MCF 10A (cell line): ENCODE measurements around the gene UFM1. TPM values are rescaled to one million over a fixed set of nuclear protein-coding genes. Genes with fewer than 3 reads are reported as not detected.

Source experiments
- BruUV-seq: library from RNA; stranded (reverse); fragments of 400-500 nt; replicated peaks from 2 replicates; lab custom pipeline; 2021; lab: Mats Ljungman, UMichigan
- CTCF ChIA-PET: fragments of 300-600 bp; sonication (Branson Sonifier 250); formaldehyde crosslinking; extraction: SDS; loops from one replicate; lab custom pipeline; 2021; ENCODE audit warnings: antibody characterized with exemption, inconsistent platforms; lab: Yijun Ruan, JAX
- POLR2A ChIA-PET: fragments of 300-600, 350-650 bp; sonication (Branson Sonifier 250); formaldehyde crosslinking; extraction: SDS; loops from one replicate; lab custom pipeline; 2020; ENCODE audit warnings: antibody characterized with exemption, inconsistent platforms; lab: Yijun Ruan, JAX
- DNase-seq: peaks from one replicate; pipeline ENCODE4 v3.0.0-alpha.2; 2018; ENCODE audit not compliant: unreplicated experiment
- H3K27ac Mint-ChIP-seq: one replicate; pipeline ENCODE4 v1.8.0; 2022; ENCODE audit warnings: mild to moderate bottlenecking, low read depth, mixed read lengths; ENCODE audit not compliant: unreplicated experiment
- H3K27me3 Mint-ChIP-seq: one replicate; pipeline ENCODE4 v1.8.0; 2022; ENCODE audit warnings: mixed read lengths; ENCODE audit not compliant: insufficient read depth, unreplicated experiment
- H3K36me3 Mint-ChIP-seq: one replicate; pipeline ENCODE4 v1.8.0; 2022; ENCODE audit warnings: mild to moderate bottlenecking, moderate library complexity, mixed read lengths; ENCODE audit not compliant: insufficient read depth, unreplicated experiment
- H3K4me1 Mint-ChIP-seq: one replicate; pipeline ENCODE4 v1.8.0; 2022; ENCODE audit warnings: mixed read lengths; ENCODE audit not compliant: insufficient read depth, unreplicated experiment
- H3K4me3 Mint-ChIP-seq: one replicate; pipeline ENCODE4 v1.8.0; 2022; ENCODE audit warnings: mild to moderate bottlenecking, moderate library complexity, mixed read lengths; ENCODE audit not compliant: unreplicated experiment
- H3K9me3 Mint-ChIP-seq: one replicate; pipeline ENCODE4 v1.8.0; 2022; ENCODE audit warnings: mixed read lengths; ENCODE audit not compliant: unreplicated experiment
- intact Hi-C: fragments of 100-400 bp; cut with micrococcal nuclease; formaldehyde crosslinking; loops from 2 replicates; pipeline ENCODE4 v1.14.1; 2022
- total RNA-seq: library from RNA; stranded (reverse); gene quantifications from 2 replicates; pipeline ENCODE4 v1.2.3, GENCODE V29; 2022
- TF ChIP-seq, protein P1 (sequence below): fragments of 200-600 bp; IDR thresholded peaks from one replicate; pipeline ENCODE4 v1.8.0; 2022; ENCODE audit warnings: antibody characterized with exemption, mild to moderate bottlenecking; ENCODE audit not compliant: unreplicated experiment

Gene UFM1
- total RNA-seq, 1 experiment from 2014 or later = 129 TPM

DNA sequence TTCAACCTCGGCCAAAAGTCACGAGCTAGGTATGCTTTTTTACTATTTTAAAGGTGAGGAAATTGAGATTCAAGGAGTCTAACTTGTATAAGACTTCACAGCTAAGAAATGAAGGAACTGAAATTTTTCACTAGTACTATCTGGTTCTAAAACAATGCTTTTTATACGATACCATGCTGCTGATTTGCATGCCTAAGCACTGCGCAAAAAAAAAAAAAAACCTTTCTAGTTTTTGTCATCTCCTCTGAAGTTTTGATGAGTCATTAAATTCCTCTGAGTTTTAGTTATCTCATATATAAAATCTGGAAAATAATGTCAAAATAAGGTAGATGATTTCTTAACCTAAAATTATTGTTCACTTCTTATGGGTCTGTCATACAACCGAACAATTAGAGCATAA, 28.0 kb upstream of the UFM1 start:
- BruUV-seq = no TSS peak
- H3K36me3 Mint-ChIP-seq = no peaks in the 10 kb centered on the region
- TF ChIP-seq, protein P1, sequence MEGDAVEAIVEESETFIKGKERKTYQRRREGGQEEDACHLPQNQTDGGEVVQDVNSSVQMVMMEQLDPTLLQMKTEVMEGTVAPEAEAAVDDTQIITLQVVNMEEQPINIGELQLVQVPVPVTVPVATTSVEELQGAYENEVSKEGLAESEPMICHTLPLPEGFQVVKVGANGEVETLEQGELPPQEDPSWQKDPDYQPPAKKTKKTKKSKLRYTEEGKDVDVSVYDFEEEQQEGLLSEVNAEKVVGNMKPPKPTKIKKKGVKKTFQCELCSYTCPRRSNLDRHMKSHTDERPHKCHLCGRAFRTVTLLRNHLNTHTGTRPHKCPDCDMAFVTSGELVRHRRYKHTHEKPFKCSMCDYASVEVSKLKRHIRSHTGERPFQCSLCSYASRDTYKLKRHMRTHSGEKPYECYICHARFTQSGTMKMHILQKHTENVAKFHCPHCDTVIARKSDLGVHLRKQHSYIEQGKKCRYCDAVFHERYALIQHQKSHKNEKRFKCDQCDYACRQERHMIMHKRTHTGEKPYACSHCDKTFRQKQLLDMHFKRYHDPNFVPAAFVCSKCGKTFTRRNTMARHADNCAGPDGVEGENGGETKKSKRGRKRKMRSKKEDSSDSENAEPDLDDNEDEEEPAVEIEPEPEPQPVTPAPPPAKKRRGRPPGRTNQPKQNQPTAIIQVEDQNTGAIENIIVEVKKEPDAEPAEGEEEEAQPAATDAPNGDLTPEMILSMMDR = no peak
- CTCF ChIA-PET = interaction anchor here (1.1 kb wide), 1 partner anchor 27 kb away, joined by 3 read pairs; the partner anchor contains the start of gene UFM1
- no peak for DNase-seq
- no peak overlapping the region for H3K4me3 Mint-ChIP-seq
- H3K9me3 Mint-ChIP-seq = peaks cover 7% of the 10 kb centered on the region
- H3K27ac Mint-ChIP-seq = no peak overlapping the region
- POLR2A ChIA-PET = interaction anchor here (0.6 to 1.1 kb wide), 2 partner anchors 9 to 13 kb away, joined by 3 read pairs; no protein-coding TSS in a partner anchor
- intact Hi-C loops = no loop called here
- H3K27me3 Mint-ChIP-seq = no peaks in the 10 kb centered on the region
- H3K4me1 Mint-ChIP-seq = no peaks in the 10 kb centered on the region

DNA sequence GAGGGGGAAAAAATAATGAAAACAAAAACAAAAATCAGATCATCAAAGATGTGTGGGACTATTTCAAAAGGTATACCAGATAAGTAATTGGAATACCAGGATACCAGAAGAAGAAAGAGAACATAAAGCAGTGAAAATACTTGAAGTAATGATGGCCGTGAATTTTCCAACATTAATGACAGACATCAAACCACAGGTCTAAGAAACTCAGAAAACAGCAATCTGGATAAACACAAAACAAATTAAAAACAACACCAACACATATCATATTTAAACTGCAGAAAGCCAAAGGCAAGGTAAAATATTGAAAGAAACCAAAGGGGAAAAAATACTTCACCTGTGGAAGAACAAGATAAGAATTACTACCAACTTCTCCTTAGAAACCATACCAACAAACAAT, 24.2 kb upstream of the UFM1 start:
- Mint-ChIP-seq H3K27ac (no peak overlapping the region), H3K4me1 (no peaks in the 10 kb centered on the region), H3K36me3 (no peaks in the 10 kb centered on the region), H3K9me3 (peaks cover 7% of the 10 kb centered on the region), H3K4me3 (no peak overlapping the region), H3K27me3 (no peaks in the 10 kb centered on the region)
- intact Hi-C loops = no loop called here
- TF ChIP-seq, protein P1 = no peak
- no TSS peak for BruUV-seq
- ChIA-PET POLR2A (no interaction called here), CTCF (no interaction called here)
- no peak for DNase-seq

DNA sequence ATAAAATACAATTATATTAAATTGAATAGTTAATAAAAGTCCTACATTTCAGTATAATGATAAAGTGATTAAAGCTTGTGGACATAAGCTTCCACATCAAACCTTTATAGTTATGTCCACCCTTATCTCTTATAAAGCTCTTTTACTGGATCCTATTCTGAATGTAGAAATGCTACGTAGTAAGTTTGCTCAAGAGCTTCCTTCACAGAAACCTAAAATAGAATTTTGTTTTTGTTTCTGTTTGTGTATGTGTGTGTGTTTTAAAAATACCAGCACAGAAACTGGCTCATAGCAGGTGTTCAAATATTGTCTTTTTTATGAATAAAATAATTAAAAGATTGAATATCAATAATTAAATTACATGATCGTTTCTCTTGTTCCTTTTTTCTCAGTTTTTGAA, 21.0 kb upstream of the UFM1 start:
- intact Hi-C loops = no loop called here
- Mint-ChIP-seq H3K4me3 (no peak overlapping the region), H3K36me3 (no peaks in the 10 kb centered on the region), H3K27me3 (no peaks in the 10 kb centered on the region), H3K27ac (no peak overlapping the region), H3K9me3 (peaks cover 7% of the 10 kb centered on the region), H3K4me1 (no peaks in the 10 kb centered on the region)
- TF ChIP-seq, protein P1 = no peak
- no TSS peak for BruUV-seq
- ChIA-PET POLR2A (no interaction called here), CTCF (no interaction called here)
- no peak for DNase-seq

DNA sequence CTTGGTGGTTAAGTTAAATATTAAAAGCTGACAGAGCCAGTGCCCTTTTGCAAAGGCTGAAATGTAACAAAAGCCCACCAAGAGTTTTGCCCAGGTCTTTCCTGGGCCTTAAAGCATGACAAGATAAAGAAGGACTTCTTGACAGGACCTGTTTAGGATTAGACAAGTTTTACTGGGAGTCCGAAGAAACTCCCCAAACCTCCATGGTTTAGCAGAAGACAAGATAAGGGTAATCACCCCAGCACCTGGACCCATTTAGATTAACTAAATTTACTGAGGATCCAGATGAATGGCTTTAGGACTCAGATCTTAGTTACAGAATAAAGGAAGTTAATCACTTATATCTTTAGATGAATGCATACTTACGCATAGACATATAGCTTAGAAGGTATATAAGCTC, 14.8 kb upstream of the UFM1 start:
- ChIA-PET CTCF (interaction anchor here (0.5 to 1.2 kb wide), 2 partner anchors 289 to 581 kb away, joined by 3 read pairs; no protein-coding TSS in a partner anchor), POLR2A (no interaction called here)
- TF ChIP-seq, protein P1 = no peak
- Mint-ChIP-seq H3K4me1 (no peaks in the 10 kb centered on the region), H3K9me3 (no peaks in the 10 kb centered on the region), H3K27ac (no peak overlapping the region), H3K4me3 (no peak overlapping the region), H3K27me3 (no peaks in the 10 kb centered on the region), H3K36me3 (peaks cover 6% of the 10 kb centered on the region)
- no TSS peak for BruUV-seq
- intact Hi-C loops = no loop called here
- DNase-seq = no peak
